T-helper 22 cell (primary cell): Measurements from ENCODE around the gene C1QTNF9B.
"Not testable (repeated sequence)": the region's sequence is repeated elsewhere in the genome, so short reads cannot be mapped to it uniquely, and the experiment has no call there.

Experiments used
- DNase-seq: peaks from one replicate; pipeline ENCODE4 v3.0.0-alpha.2; 2020; ENCODE audit warnings: low read depth

C1QTNF9B gene

DNA sequence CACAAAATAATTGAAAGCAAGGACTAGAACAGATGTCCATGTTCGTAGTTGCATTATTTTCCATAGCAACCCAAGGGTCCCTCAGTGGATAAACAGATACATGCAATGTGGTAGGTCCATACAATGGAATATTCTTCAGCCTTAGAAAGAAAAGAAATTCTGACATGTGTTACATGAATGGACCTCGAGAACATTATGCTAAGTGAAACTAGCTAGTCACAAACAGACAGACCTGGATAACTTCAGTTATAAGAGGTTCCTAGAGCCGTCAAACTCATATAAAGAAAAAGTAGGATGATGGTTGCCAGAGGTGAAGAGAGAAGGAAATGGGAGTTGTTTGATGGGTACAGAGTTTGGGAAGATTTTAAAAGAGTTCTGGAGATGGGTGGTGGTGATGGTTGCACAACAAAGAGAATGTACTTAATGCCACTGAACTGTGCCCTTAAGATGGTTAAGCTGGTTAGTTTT, at the start of gene C1QTNF9B:
Gene C1QTNF9B, minus strand, starts transcription at position 51 of the 468 bp plus-strand sequence.
- DNase-seq = not testable (repeated sequence)

DNA sequence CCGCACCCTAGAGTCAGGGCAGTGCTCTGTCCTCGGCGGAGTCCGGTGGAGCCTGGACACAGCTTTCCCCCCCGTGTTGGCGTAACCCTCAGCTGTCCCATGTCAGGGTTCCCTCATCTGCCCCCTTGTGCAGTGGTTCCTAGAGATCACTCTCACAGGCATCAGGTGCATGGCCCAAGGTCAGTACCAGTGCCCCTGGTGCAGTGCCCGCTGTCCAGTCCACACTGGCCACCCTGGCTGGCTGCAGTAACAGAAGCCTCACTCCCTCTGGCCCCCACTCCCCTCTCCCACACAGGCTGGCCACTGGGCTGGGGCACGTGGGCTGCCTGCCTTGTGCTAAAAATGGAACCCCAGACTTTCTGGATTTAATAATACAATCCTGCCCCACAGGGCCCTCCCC, 49.6 kb upstream of the C1QTNF9B start:
- DNase-seq = no peak

DNA sequence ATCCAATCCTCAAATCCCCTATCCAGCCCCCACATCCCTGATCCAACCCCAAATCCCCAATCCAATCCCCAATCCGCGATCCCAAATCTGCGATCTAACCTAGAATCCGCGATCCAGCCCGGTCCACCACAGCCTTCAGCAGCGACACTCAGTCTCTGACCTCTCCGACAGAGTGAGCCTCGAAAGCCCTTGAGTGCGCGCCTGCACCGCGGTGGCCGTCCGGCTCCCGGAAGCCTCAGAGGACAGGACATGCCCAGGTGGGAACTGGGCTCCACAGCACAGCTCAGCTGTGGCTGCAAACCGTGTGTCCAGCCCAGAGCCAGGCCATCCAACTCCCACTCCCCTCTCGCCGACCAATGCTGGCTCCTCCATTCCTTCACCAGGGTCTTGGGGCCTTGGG, 48.8 kb upstream of the C1QTNF9B start:
- DNase-seq = no peak

DNA sequence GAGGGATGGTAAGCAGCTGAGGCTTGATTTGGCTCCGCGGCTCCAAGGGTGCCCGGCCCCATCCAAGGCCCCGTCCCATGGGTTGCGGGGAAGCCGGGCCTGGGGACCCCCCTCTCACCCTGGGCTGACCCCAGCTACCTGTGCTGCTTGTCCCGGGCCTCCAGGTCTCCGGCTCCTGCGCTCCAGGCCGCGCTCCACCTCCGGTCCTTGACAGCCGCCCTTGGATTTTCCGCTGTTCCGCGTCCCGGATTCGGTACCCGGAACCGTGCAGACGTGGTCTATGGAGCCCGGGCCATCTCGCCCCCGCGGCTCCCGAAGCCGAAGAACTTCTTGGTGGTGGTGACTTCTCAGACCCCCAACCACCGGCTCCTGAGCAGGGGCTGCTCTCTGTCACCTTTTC, 48.3 kb upstream of the C1QTNF9B start:
- DNase-seq = no peak

DNA sequence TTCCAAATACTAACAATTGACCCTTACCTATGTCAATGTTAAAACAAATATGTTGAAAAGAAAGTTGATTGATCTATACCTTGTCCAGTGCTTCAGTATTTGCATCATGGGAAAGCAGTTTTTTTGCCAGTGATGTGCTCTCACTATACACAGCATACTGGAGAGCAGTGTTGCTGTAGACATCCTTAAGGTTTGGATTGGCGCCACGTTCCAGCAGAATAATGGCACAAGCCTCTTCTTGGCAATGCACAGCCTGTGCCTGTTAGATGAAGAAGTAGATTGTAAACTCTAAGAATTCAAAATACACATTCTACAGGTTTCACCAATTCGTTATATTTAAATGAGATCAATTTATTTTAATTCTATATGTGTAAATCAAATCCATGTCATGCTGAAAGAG, 43.9 kb upstream of the C1QTNF9B start:
- no peak for DNase-seq

DNA sequence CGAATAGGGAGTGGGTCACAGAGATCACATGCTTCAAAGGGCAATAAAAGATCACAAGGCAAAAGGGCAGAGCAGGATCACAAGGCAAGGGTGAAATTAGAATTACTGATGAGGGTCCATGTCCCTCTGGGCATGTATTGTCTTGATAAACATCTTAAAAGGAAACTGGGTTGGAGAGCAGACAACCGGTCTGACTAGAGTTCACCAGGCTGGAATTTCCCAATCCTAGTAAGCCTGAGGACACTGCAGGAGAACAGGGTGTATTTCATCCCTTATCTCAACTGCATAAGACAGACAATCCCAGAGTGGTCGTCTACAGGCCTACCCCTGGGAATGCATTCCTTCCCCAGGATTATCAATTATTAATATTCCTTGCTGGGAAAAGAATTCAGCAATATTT, 42.4 kb upstream of the C1QTNF9B start:
- not testable (repeated sequence) for DNase-seq

DNA sequence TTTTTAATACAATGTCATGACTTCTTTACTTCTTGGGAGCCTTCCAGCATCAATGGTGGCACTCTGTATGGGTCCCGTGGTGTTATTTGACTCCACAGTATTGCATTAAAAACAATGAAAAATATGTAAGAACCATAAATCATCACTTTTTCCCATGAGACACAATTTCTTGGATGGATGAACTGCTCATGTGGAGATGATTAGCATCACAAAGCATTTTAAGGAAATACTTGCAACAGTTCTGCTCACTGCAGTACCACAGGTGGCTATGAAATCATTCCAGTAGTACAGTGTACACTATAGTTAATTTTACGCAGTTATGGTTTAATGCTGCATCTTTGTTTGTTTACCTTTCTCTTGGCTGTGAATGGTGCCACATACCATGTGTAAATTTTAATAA, 37.2 kb upstream of the C1QTNF9B start:
- no peak for DNase-seq

DNA sequence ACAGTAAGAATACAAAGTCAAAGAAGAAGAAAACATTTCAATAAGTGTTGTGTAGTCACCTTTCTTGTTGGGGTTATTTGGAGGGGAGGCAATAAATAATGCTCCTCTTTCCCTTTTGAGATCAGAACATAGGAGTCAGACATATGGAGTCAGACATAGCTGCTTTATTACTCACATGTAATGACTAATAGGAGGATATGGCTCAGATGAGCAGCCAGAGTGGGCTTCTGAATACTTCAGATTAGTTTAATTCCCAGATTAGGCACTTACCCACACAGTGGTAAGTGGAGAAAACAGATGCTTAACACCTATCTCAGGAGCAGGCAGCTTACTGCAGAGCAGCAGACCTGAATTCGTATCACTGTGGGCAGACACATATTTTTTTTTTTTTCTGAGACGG, 31.7 kb upstream of the C1QTNF9B start:
- no peak for DNase-seq

DNA sequence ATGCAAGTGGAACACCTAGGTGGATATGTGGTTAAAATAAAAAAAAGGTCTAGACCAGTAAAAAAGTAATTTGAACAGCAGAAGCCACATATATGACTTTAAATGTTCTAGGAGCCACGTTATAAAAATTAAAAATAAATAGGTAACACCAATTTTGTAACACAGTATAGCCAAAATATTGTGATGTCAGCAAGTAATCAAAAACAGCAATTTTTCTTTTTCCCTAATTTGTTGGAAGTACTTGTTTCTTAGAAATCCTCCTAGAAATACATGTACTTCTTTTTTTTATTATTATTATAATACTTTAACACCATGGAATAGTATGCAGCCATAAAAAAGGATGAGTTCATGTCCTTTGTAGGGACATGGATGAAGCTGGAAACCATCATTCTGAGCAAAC, 25.7 kb upstream of the C1QTNF9B start:
- no peak for DNase-seq

DNA sequence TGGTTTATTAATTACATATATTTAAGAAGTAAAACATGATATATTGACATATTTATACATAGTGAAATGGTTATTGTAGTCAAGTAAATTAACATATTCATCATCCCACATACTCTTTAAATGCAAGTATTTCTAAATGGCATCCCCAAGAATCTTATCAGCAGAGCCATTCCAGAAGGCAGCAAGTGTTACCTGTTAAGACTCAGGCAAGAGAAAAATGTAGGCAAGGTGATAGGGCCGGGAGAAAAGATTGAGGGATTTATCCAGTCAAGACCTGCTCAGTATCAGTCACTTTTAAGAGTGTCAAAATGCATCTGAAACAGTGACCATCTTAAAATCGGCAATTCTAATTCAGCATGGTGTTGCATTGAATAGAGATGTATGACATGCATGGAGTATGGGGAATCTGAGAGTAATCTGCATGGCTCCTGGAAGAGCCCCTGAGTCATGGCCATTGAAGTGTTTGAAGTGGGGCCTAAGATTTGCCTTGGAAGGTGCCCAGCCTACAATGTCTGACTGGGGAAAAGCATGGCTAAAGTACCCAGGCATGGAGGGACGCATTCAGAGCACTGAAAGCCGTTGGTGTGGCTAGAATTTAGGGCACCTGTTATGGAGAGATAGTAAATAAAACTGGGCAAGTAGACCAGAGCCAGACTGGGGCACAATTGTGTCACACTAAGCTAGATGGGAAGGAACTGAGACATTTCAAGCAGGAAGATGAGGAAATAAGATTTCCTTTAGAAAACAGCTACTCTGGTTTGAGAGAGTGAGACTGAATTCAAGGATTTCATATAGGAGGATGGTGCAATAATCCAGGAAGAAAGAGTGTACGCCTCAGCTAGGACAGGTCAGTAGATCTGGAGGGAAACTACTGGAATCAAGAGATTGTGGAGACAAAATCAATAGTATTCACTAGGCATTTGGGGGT, 25.0 kb upstream of the C1QTNF9B start:
- DNase-seq = no peak

DNA sequence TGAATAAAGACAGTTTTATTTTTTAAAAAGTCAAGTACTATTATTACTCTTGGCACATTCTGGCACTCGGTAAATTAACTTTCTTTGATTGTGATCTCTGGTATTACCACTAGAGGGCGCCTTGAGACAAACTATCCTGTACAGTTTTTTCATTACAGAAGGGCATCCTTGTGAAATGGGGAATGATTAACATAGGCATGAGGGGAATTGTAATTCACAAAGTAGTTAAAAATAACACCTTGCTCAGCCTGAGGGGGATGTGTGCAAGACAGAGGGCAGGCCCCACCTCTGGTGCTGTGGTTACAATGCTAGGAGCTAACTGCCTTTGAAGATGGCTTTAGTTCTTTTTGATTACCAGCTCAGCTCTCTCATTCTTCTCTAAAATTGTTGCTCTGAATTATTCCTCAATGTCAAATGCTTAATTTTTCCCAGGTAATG, 24.2 kb upstream of the C1QTNF9B start:
- no peak for DNase-seq

DNA sequence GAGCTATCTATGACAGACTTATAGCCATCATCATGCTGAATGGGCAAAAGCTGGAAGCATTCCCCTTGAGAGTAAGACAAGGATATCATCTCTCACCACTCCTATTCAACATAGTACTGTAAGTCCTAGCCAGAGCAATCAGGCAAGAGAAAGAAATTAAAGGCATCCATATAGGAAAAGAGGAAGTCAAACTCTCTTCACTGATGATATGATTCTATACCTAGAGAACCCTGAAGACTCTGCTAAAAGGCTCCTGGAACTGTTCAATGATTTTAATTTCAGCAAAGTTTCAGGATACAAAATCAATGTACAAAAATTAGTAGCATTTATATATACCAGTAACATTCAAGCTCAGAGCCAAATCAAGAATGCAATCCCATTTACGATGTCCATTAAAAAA, 21.7 kb upstream of the C1QTNF9B start:
- no peak for DNase-seq

DNA sequence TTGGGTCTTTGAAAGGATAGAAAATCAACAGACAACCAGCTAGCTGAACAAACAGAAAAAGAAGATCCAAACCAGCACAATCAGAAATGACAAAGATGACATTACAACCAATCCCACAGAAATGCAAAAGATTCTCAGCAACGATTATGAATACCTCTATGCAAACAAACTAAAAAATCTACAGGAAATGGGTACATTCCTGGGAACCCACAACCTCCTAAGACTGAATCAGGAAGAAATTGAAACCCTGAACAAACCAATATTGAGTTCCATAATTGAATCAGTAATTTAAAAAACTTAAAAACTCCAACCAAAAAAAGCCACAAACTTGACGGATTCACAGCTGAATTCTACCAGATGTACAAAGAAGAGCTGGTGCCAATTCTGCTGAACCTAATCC, 20.9 kb upstream of the C1QTNF9B start:
- no peak for DNase-seq

DNA sequence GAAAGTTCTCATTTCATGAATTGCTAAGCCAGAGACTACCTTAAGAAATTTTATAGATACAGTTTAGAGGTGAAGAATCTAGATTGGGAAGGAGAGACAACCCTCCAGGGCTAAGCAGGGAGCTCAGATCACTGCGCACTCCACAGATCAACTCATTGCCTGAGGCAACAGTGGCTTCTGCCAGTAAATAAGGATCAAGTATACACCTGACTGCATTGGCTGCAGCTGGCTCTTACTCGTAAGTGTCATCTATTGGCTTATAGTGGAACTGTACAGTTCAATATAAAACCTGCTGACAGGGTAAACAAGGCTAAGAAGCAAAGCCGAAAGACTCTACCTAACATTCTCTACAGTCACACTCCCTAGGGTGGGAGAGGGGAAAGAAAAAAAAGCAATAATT, 18.0 kb upstream of the C1QTNF9B start:
- DNase-seq = no peak

DNA sequence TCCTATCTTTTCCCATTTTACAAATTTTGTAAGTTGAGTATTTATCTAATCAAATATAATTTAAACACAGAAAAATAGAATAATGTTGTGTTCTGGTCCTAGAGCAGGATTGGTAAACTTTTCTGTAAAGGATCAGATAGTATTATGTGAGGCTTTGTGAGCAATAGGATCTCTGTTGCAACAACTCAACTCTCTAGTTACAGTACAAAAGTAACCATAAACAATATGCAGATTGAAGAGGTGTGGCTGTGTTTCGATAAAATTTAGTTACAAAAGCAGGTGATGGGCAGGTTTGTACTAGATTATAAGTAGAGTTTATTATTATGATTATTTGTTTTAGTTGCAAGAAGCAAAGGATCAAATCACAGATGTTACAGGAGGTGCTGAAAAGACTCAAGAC, 15.2 kb upstream of the C1QTNF9B start:
- no peak for DNase-seq

DNA sequence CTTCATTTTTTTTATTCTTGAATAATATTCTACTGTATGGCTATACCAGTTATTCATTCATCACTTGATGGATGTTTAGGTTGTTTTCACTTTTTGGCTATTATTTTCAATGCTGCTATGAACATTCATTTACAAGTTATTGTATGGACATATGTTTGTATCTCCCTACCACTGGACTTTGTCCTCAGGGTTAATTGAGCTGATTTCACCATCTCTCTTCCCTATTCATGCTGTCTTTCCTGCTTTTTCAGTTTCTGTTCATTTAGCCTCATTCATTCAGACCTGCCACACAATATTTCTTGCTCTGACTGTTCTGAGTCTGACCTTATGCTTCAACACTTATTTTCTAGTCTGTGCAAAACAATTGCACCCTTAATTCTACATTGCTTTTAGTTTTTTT, 12.3 kb upstream of the C1QTNF9B start:
- no peak for DNase-seq

DNA sequence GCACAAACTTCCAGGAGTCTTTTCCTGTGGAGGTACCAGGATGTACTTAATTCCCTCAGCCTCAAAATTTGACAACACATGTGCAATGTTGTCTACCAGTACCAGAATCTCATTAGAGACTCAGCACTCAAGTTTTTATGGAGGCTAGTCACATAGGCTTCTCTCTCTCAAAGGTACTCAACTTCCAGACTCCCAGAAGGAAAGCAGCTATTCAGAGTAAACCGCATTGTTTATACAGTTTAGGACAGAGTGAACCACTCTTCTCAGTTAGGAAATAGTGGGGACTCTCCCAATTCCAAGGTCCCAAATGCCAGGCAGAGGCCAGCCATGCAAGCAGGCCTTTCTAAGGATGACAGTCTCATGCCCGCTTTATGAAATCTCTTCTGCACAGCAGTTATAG, 8.5 kb upstream of the C1QTNF9B start:
- DNase-seq = no peak

DNA sequence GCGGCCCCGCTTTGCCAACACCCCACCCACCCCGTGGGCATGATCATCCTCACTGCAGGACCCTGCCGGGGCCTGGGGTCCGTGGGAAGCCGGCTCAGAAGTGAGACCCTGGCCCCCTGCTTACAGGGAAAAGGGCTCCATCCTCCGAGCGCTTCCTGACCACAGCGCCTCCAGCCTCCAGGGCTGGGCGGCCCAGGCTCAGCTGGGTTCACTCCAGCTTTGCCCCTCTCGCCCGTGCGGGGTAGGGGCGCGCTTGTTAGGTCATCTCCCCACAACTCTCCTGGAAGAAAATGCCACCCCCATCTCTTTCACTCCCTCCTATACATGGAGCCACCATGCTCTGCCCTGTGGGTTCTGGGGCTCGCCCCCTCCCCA, 6.6 kb upstream of the C1QTNF9B start:
- DNase-seq = no peak

DNA sequence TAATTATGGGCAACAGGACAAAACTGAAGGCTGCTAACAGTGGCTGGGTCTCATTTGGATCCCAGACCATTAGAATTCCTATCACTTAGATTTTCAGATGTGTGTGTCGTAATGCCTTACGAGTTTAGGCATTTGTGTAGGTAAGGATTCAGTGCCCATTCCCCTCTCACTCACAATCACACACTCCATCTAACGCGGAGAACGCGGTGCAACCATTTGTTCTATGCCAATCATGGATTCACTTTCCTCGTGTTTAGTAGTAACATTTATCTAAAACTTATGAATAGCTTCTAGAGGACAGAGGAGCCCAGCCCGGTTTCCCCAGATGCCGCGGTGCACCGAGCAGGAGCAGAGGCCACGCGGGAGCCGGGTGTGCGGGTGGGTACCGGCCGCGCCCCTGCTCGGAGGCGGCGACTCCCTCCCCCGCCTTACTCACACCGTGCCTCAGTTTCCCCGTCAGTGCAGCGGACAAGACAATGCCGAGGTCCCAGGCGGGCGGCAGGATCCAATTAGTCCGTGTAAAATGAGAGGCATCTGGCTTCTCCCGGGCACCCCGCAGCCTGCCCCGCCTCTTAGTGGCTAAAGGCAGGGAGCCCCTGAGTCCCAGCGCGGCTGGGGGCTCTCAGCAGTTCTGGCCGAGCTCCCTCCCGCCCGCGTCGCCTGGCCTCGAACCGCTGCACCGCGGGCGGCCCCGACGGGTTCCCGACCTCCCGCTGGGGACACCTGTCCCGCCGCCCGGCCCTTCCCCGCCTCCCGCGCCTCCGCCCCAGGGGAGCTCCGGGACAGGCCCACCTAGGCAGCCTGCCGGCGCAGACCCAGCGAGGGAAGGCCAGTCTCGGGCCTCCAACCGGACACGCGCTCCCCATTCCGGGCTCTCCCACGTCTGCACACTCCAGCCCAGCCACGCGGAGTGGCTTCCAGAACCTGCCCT, 5.9 kb upstream of the C1QTNF9B start:
- DNase-seq = no peak

DNA sequence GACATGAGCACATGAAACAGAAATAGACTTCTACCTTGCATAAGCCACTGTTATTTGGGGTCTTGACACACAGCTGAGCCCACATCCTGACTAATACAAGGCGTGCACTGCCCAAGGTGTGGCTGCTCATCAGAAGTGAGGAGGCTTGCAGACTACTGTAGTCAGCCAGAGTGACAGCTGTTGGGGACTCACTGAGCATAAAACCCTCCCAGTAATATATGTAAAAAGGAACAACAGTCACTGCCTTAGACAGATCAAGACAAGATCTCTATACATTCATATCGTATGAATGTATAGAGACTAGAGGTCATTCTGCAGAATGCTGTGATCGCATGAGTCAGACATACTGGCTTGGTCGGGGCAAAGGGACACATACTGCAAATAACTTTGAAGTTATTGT, 4.1 kb upstream of the C1QTNF9B start:
- DNase-seq = no peak

DNA sequence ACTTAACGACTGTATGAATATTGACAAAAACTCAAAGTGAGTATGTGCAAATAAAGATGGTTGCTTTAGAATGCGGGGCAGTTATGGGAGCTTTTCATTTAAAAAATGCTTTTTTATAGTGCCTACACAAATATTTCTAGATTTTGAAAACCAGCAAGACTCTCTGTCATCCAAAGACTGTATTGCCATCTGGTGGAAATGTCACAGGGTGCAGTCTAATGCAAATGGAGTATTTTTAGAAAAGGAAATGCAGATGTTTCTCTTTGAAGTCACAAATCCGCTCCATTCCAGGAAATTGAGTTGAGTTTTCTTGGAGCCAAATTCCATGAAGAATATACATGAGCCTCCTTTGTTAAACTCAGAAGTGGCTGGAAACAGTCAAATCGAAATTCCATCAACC, 2.3 kb upstream of the C1QTNF9B start:
- no peak for DNase-seq

DNA sequence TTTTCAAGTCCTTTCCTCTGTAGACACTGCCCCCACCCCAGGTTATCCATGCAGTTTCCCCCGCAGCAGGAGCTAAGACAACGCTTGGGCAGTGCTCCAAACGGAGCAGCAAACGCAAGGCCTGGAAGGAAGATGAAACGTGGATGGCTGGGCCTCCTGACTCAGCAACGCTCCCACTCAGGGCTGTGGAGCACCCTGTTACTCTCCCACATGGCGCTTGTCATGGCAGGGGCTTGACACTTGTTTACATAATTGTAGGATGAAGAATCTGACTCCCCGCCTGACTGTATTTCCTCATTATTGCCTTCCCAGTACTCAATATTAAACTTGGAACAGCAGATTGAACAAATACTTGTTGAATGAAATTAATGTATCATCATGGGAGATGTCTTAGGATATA, 799 bp upstream of the C1QTNF9B start:
- DNase-seq = no peak

DNA sequence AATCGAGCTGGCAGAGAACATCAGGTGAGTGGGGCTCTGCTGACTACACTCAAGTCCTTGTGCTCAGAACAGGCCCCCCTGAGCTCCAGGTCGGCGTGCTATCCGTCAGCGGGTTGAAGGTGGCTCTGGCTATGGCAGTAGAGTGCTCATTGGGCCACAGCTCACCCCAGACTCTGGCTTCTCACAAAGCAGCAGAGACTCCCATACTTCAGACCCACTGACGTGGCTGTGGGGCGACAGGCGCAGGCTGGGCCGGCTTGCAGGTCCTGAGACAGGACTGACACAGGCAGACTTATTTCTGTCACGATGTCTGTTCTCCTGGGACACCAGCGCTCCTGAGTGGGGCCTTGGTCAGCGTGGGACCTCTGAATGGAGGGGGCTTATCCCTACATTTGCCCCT, 2.6 kb downstream of the C1QTNF9B start:
- DNase-seq = not testable (repeated sequence)
